GM23338 (cell line): Measurements from ENCODE around the gene SORT1. TPM values are rescaled to one million over a fixed set of nuclear protein-coding genes. Genes with fewer than 3 reads are reported as not detected.

ENCODE experiments used
- ATAC-seq: fragments of 200-7000 bp; cut with Tn5 transposase; 3 replicates; pipeline ENCODE4 v1.9.1; 2020
- DNase-seq: peaks from one replicate; pipeline ENCODE4 v3.0.0-alpha.2; 2015; ENCODE audit warnings: low spot score
- H2AFZ ChIP-seq: fragments of 200-600 bp; sonication (generic); 2 replicates; pipeline ENCODE4 v1.8.0; 2016; ENCODE audit warnings: antibody characterized with exemption, mild to moderate bottlenecking, moderate library complexity
- H3F3A ChIP-seq: fragments of 200-600 bp; sonication (generic); replicated peaks from 2 replicates; pipeline ENCODE4 v1.8.0; 2017; ENCODE audit warnings: antibody characterized with exemption, mixed run types, low read depth
- H3K27ac ChIP-seq: fragments of 200-600 bp; sonication (generic); 2 replicates; pipeline ENCODE4 v1.6.1; 2016; ENCODE audit warnings: low read depth
- H3K27me3 ChIP-seq: fragments of 200-600 bp; sonication (generic); 2 replicates; pipeline ENCODE4 v1.8.0; 2016; ENCODE audit warnings: mild to moderate bottlenecking, mixed run types, moderate library complexity; ENCODE audit not compliant: insufficient read depth
- H3K36me3 ChIP-seq: fragments of 200-600 bp; sonication (generic); 2 replicates; pipeline ENCODE4 v1.8.0; 2016; ENCODE audit warnings: mild to moderate bottlenecking; ENCODE audit not compliant: insufficient read depth
- H3K4me1 ChIP-seq: fragments of 200-600 bp; sonication (generic); 2 replicates; pipeline ENCODE4 v1.8.0; 2016; ENCODE audit warnings: mild to moderate bottlenecking, moderate library complexity; ENCODE audit not compliant: insufficient read depth
- H3K4me2 ChIP-seq: fragments of 200-600 bp; sonication (generic); 2 replicates; pipeline ENCODE4 v1.7.1; 2017; ENCODE audit warnings: mixed run types
- H3K4me3 ChIP-seq: fragments of 200-600 bp; sonication (generic); 2 replicates; pipeline ENCODE4 v1.6.1; 2016; ENCODE audit warnings: mixed run types
- H3K79me2 ChIP-seq: fragments of 200-600 bp; sonication (generic); replicated peaks from 2 replicates; pipeline ENCODE4 v1.8.0; 2017; ENCODE audit warnings: mild to moderate bottlenecking; ENCODE audit not compliant: insufficient read depth
- H3K9me2 ChIP-seq: fragments of 200-600 bp; sonication (generic); 2 replicates; pipeline ENCODE4 v1.8.0; 2017; ENCODE audit not compliant: insufficient read depth
- H4K20me1 ChIP-seq: fragments of 200-600 bp; sonication (generic); replicated peaks from 2 replicates; pipeline ENCODE4 v1.8.0; 2017; ENCODE audit warnings: mild to moderate bottlenecking; ENCODE audit not compliant: insufficient read depth
- H3K27ac Mint-ChIP-seq: 2 replicates; pipeline ENCODE4 v1.8.0; 2020; ENCODE audit warnings: inconsistent platforms, mild to moderate bottlenecking, moderate library complexity, mixed read lengths
- H3K27me3 Mint-ChIP-seq: 3 replicates; pipeline ENCODE4 v1.8.0; 2022; ENCODE audit warnings: low read depth, mild to moderate bottlenecking, moderate library complexity, mixed read lengths, inconsistent platforms; ENCODE audit not compliant: insufficient read depth, poor library complexity
- H3K36me3 Mint-ChIP-seq: 3 replicates; pipeline ENCODE4 v1.8.0; 2021; ENCODE audit warnings: low read depth, mild to moderate bottlenecking, inconsistent platforms, moderate library complexity, mixed read lengths
- H3K4me1 Mint-ChIP-seq: 3 replicates; pipeline ENCODE4 v1.8.0; 2020; ENCODE audit warnings: mild to moderate bottlenecking, inconsistent platforms, mixed read lengths
- H3K4me3 Mint-ChIP-seq: 3 replicates; pipeline ENCODE4 v1.8.0; 2021; ENCODE audit warnings: moderate library complexity, mild to moderate bottlenecking, inconsistent platforms, mixed read lengths
- H3K9me3 Mint-ChIP-seq: 3 replicates; pipeline ENCODE4 v1.8.0; 2020; ENCODE audit warnings: moderate library complexity, mild to moderate bottlenecking, inconsistent platforms, mixed read lengths
- CREB1 ChIP-seq: fragments of 250-450 bp; sonication (Bioruptor Pico); IDR thresholded peaks from 2 replicates; pipeline ENCODE4 v1.5.0; 2020; ENCODE audit warnings: low read depth, mild to moderate bottlenecking, moderate library complexity
- ETS1 ChIP-seq: IDR thresholded peaks from 2 replicates; pipeline ENCODE4 v1.6.1; 2016; ENCODE audit warnings: antibody characterized with exemption
- EZH2phosphoT487 ChIP-seq: fragments of 200-600 bp; sonication (generic); IDR thresholded peaks from one replicate; pipeline ENCODE4 v1.8.1; 2018; ENCODE audit warnings: antibody characterized with exemption; ENCODE audit not compliant: unreplicated experiment
- JUNB ChIP-seq: IDR thresholded peaks from one replicate; pipeline ENCODE4 v1.6.1; 2016; ENCODE audit warnings: antibody characterized with exemption; ENCODE audit not compliant: unreplicated experiment
- POLR2AphosphoS5 ChIP-seq: IDR thresholded peaks from 2 replicates; pipeline ENCODE4 v1.6.1; 2016; ENCODE audit warnings: antibody characterized with exemption, low read depth
- STAT1 ChIP-seq: IDR thresholded peaks from one replicate; pipeline ENCODE4 v1.6.1; 2016; ENCODE audit warnings: antibody characterized with exemption; ENCODE audit not compliant: unreplicated experiment
- ZNF114 ChIP-seq: fragments of 250-450 bp; sonication (Bioruptor Pico); IDR thresholded peaks from 2 replicates; pipeline ENCODE4 v1.5.0; 2020; ENCODE audit warnings: mild to moderate bottlenecking, moderate library complexity
- polyA plus RNA-seq: library from polyadenylated mRNA; unstranded; fragments of >200 nt; fragmentation: Nextera tagmentation; extraction: Ambion mirVana; gene quantifications from 2 replicates; pipeline ENCODE4 v1.2.1, GENCODE V29; 2016
- total RNA-seq: library from RNA; depleted of rRNA; stranded (reverse); fragments of >200 nt; shearing (Covaris generic); gene quantifications from 2 replicates; pipeline ENCODE4 v1.2.3, GENCODE V29; 2014
- TF ChIP-seq, protein P1 (sequence below), 2 experiments: fragments of 200-600 bp in 1 of 2; sonication (generic) in 1 of 2; conservative IDR thresholded peaks; 2 replicates each; pipeline versions ENCODE4 v1.5.1 to v1.6.1; 2016 to 2017; ENCODE audit warnings: antibody characterized with exemption in 2 of 2, low read depth in 2 of 2, mild to moderate bottlenecking in 2 of 2, moderate library complexity in 1 of 2
- TF ChIP-seq, protein P2 (sequence below): fragments of 250-450 bp; sonication (Bioruptor Pico); IDR thresholded peaks from 2 replicates; pipeline ENCODE4 v1.5.0; 2020; ENCODE audit warnings: mild to moderate bottlenecking, moderate library complexity

SORT1 gene
- total and polyA plus RNA-seq, 2 experiments from 2014 or later, result 10.9 to 55.4 TPM

- Mint-ChIP-seq H3K36me3 (peaks cover 37% of the 10 kb centered on the region), H3K9me3 (no peaks in the 10 kb centered on the region), H3K27me3 (peaks cover 19% of the 10 kb centered on the region), H3K4me1 (peaks cover 40% of the 10 kb centered on the region), H3K27ac (no peak overlapping the region), H3K4me3 (no peak overlapping the region)
- Histone ChIP-seq H3K9me2 (no peaks in the 10 kb centered on the region), H3K36me3 (peaks cover 12% of the 10 kb centered on the region; the same call in 1 of the 2 replicates), H3F3A (peaks cover 25% of the 10 kb centered on the region), H3K4me3 (no peak overlapping the region), H3K4me1 (peaks cover 25% of the 10 kb centered on the region), H3K27ac (no peak overlapping the region), H3K4me2 (no peak overlapping the region), H3K27me3 (no peaks in the 10 kb centered on the region), H4K20me1 (peaks cover 15% of the 10 kb centered on the region), H3K79me2 (peaks cover 26% of the 10 kb centered on the region), H2AFZ (no peak overlapping the region)
- ATAC-seq, result no peak
- no peak for DNase-seq
- no peak for TF ChIP-seq ZNF114
These were observed 118.0 kb downstream of the SORT1 start for GRCh38 chr1:109279615-109280278.

DNA sequence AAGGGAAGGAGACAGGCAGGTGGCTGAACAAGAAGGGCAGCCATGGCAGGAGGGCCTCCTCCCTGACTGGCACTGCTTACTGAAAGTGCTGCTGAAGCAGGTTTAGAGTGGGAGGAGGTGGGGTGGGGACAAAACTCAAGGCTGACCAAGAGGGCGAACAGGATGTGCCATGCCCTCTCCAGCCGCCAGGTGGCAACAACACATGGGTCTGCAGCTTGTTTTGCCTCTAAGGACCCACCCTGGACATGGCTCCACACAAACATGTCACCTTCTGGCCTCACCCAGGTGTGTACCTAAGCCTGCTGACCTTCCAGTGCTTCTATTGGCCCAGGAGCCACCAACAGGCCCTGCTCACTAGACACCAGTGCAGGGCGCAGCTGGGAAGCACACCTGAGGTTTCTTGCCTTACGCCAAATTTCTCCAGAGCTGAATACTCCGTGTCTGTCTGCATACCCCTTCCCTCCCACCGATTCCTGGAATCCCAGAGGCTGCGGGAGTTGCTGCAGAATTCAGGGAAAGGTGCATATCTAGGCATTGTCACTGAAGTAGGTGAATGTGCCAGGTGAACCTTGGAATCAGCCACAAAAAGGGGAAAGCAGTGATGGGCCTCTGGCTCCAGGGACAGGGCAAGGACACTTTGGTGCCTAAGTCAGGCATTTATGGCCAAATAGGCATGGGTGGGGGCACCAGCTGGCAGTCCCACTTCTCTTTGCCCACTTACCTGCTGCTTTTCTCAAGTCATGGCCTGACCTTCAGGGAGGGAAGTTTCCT, 120.1 kb downstream of the SORT1 start:
- no peak overlapping the region for H3K4me2 ChIP-seq
- peaks cover 23% of the 10 kb centered on the region for H3K79me2 ChIP-seq
- H3K4me3 ChIP-seq, result no peak overlapping the region
- Mint-ChIP-seq H3K4me3 (no peak overlapping the region), H3K27ac (peak overlapping the region; percentile 6; the same call in 1 of the 2 replicates), H3K4me1 (peaks cover 40% of the 10 kb centered on the region), H3K9me3 (no peaks in the 10 kb centered on the region), H3K27me3 (peaks cover 11% of the 10 kb centered on the region), H3K36me3 (peaks cover 40% of the 10 kb centered on the region)
- H3K9me2 ChIP-seq, result no peaks in the 10 kb centered on the region
- H2AFZ ChIP-seq, result no peak overlapping the region
- H3K4me1 ChIP-seq, result peaks cover 27% of the 10 kb centered on the region
- H3F3A ChIP-seq, result peaks cover 20% of the 10 kb centered on the region
- peaks cover 12% of the 10 kb centered on the region; the same call in 1 of the 2 replicates for H3K36me3 ChIP-seq
- no peaks in the 10 kb centered on the region for H3K27me3 ChIP-seq
- H3K27ac ChIP-seq, result peak overlapping the region; percentile 87
- peaks cover 15% of the 10 kb centered on the region for H4K20me1 ChIP-seq
- ATAC-seq, result peak; percentile 79
- DNase-seq, result peak; percentile 89
- TF ChIP-seq, protein P1, sequence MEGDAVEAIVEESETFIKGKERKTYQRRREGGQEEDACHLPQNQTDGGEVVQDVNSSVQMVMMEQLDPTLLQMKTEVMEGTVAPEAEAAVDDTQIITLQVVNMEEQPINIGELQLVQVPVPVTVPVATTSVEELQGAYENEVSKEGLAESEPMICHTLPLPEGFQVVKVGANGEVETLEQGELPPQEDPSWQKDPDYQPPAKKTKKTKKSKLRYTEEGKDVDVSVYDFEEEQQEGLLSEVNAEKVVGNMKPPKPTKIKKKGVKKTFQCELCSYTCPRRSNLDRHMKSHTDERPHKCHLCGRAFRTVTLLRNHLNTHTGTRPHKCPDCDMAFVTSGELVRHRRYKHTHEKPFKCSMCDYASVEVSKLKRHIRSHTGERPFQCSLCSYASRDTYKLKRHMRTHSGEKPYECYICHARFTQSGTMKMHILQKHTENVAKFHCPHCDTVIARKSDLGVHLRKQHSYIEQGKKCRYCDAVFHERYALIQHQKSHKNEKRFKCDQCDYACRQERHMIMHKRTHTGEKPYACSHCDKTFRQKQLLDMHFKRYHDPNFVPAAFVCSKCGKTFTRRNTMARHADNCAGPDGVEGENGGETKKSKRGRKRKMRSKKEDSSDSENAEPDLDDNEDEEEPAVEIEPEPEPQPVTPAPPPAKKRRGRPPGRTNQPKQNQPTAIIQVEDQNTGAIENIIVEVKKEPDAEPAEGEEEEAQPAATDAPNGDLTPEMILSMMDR (conservative IDR thresholded peaks at IDR 0.05; ENCODE audit: low read depth in 2 of 2), result peak; percentile 84 to 99
- TF ChIP-seq POLR2AphosphoS5 (peak; percentile 31; the same call in 1 of the 2 replicates), ETS1 (no peak), CREB1 (CRISPR knock-in tag) (no peak), EZH2phosphoT487 (no peak), STAT1 (no peak), JUNB (no peak), ZNF114 (no peak)
- TF ChIP-seq, protein P2, sequence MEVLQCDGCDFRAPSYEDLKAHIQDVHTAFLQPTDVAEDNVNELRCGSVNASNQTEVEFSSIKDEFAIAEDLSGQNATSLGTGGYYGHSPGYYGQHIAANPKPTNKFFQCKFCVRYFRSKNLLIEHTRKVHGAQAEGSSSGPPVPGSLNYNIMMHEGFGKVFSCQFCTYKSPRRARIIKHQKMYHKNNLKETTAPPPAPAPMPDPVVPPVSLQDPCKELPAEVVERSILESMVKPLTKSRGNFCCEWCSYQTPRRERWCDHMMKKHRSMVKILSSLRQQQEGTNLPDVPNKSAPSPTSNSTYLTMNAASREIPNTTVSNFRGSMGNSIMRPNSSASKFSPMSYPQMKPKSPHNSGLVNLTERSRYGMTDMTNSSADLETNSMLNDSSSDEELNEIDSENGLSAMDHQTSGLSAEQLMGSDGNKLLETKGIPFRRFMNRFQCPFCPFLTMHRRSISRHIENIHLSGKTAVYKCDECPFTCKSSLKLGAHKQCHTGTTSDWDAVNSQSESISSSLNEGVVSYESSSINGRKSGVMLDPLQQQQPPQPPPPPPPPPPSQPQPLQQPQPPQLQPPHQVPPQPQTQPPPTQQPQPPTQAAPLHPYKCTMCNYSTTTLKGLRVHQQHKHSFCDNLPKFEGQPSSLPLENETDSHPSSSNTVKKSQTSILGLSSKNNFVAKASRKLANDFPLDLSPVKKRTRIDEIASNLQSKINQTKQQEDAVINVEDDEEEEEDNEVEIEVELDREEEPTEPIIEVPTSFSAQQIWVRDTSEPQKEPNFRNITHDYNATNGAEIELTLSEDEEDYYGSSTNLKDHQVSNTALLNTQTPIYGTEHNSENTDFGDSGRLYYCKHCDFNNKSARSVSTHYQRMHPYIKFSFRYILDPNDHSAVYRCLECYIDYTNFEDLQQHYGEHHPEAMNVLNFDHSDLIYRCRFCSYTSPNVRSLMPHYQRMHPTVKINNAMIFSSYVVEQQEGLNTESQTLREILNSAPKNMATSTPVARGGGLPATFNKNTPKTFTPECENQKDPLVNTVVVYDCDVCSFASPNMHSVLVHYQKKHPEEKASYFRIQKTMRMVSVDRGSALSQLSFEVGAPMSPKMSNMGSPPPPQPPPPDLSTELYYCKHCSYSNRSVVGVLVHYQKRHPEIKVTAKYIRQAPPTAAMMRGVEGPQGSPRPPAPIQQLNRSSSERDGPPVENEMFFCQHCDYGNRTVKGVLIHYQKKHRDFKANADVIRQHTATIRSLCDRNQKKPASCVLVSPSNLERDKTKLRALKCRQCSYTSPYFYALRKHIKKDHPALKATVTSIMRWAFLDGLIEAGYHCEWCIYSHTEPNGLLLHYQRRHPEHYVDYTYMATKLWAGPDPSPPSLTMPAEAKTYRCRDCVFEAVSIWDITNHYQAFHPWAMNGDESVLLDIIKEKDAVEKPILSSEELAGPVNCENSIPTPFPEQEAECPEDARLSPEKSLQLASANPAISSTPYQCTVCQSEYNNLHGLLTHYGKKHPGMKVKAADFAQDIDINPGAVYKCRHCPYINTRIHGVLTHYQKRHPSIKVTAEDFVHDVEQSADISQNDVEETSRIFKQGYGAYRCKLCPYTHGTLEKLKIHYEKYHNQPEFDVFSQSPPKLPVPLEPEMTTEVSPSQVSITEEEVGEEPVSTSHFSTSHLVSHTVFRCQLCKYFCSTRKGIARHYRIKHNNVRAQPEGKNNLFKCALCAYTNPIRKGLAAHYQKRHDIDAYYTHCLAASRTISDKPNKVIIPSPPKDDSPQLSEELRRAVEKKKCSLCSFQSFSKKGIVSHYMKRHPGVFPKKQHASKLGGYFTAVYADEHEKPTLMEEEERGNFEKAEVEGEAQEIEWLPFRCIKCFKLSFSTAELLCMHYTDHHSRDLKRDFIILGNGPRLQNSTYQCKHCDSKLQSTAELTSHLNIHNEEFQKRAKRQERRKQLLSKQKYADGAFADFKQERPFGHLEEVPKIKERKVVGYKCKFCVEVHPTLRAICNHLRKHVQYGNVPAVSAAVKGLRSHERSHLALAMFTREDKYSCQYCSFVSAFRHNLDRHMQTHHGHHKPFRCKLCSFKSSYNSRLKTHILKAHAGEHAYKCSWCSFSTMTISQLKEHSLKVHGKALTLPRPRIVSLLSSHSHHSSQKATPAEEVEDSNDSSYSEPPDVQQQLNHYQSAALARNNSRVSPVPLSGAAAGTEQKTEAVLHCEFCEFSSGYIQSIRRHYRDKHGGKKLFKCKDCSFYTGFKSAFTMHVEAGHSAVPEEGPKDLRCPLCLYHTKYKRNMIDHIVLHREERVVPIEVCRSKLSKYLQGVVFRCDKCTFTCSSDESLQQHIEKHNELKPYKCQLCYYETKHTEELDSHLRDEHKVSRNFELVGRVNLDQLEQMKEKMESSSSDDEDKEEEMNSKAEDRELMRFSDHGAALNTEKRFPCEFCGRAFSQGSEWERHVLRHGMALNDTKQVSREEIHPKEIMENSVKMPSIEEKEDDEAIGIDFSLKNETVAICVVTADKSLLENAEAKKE (CRISPR knock-in tag), result no peak
